Stimulated activated CD8-positive, alpha-beta memory T cell treated with anti-CD3 and anti-CD28 coated beads, Interleukin-12 subunit alpha, Interleukin-12 subunit beta, amount 100 ng/mL, for 1 hour (primary cell): ENCODE measurements around the gene PRKCA.
"Not testable (repeated sequence)": the region's sequence is repeated elsewhere in the genome, so short reads cannot be mapped to it uniquely, and the experiment has no call there.

Source experiments
- DNase-seq: peaks from one replicate; pipeline ENCODE4 v3.0.0-alpha.2; 2020; ENCODE audit warnings: low read depth

Gene PRKCA

DNA sequence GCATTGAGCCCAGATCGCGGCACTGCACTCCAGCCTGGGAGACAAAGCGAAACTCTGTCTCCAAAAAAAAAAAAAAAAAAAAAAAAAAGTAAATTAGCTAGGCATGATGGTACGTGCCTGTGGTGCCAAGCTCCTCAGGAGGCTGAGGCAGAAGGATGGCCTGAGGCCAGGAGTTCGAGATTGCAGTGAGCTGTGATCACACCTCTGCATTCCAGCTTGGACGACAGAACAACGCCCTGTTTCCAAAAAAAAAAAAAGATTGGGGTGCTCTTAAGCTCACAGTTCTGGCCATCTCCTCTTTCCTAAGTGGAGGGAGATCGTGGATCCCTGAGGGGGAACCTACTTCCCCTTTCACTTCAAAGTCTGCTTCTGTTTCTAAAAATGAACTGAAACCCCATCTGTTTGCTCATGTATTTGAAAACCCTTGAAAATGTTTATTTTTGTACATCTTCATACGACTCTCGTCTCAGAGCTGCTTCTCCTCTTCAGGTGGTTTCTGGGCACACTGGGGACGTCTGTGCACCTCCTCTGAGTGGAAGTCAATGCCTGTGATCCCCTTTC lies 138.8 kb downstream of the PRKCA start:
- no peak for DNase-seq

- DNase-seq, result no peak
These were observed 140.8 kb downstream of the PRKCA start for GRCh38 chr17:66443166-66443565.

GRCh38 chr17:66443606-66444005 lies 141.2 kb downstream of the PRKCA start:
- no peak for DNase-seq

GRCh38 chr17:66444031-66444430 lies 141.6 kb downstream of the PRKCA start:
- no peak for DNase-seq

- DNase-seq, result no peak
These were observed 142.8 kb downstream of the PRKCA start for GRCh38 chr17:66445229-66445628.

DNA sequence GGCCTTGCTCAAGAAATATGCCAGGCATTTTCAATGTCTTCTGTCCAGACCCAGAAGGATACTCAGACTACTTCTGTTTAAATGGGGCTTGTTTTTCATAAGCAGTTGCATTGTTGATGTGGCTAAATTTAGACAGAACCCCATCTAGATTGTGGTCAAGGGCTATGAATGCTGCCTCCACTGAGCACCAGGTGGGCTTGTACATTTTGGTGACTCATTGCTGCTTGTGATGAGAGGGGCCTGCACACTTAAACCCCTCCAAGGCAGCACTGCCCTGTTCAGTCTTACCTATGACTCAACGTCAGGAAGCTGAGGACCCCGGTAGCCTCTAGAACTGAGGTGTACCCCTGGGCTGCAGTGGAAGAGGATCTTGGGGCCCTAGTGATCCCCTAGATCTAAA lies 144.0 kb downstream of the PRKCA start:
- no peak for DNase-seq

DNA sequence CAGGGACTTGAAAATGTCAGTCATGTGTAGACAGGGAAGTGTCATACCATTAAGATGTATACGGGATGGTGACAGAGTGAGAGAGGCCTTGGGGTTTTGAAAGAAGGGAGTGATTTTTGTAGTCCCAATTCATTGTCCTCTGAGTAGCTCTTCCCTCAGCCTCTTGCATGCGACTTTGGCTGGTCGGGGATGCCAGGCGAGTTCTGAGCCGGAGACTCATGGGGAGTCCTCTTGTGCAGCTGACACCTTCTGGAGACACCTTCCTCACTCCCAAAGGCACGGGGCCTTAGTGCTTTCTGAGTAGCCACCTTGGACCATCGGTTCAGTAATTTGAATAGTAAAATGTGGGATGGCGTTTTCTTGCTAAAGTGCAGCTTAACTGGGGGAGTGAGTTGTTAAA lies 144.7 kb downstream of the PRKCA start:
- DNase-seq, result no peak

DNA sequence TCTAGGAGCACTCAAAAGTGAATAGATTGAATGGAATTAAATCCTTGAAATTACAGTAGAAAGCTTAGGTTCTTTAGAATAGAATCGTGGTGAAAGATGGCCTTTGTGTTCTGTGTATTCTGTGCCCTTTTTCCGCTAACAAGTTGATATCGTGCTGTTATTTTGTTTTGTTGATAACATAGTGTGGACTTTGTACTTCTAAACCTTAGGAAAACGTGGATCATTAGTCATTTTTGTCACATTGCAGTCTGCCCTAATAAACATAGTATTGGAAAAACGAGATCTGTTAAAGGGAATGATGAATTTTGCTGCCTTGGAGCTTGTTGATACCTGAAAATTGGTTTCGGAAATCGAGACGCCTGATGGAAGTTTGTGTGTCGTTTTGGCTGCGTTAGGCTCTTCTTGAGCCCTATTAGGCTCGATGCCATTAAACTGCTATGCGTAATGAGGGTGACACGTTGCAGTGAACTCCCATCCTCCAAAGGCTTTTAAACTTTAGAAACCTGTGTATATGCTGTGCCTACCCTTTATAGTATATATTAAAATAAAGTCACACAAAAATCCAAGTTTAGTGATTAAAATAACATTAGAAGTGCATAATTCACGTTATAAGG lies 145.7 kb downstream of the PRKCA start:
- no peak for DNase-seq

- no peak for DNase-seq
These were observed 147.1 kb downstream of the PRKCA start for GRCh38 chr17:66449418-66449977.

DNA sequence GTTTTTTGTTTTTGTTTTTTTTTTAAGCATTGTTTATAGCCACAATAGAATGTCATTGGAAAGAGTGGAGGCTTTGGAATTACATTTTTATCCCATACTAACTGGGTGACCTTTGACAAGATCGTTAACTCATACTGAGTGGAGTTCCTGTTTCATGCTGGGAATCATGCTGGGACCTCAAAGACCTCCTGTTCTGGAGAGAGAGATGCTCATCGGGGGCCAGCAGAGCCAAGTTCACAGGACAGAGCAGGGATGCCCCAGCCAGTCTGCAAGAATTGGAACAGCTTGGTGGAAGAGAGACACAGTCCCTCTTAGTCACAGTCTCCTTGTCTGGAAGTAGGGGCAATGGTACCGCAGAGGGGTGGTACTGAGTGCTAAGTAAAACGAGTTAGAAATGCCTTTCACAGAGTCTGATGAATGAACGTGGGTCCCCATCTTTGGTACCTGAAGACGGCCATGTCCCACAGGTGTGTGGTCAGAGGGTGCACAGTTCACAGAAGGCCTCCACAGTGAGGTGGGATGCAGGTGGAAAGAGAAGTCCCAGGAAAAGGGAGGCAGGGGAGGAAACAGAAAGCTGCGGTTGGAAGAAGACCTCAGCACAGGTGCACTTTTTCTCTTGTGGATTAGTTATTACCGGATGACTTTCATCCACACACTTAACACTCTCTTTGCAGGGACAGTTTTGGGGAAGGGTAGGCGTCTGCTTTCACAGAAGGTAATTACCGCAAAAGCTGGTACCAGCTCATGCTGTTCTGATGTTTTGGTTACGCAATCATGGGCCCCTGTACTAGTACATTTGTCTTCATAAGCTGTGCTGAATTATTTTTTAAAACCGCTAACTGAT lies 147.8 kb downstream of the PRKCA start:
- DNase-seq, result no peak

DNA sequence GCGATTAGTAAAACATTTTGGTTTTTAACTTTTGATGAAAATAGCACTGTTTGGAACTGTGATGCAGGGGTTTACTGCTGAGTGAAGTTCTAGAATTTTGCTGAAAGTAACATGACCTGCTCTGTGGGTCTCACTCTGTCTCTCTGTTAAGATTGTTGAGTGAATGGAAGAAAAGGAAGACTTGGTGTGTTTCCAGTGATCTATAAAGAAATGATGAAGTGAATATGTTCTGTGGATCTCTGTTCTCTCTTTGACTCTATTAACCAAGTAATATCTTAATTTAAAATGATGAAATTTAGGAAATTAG lies 148.4 kb downstream of the PRKCA start:
- DNase-seq, result no peak

- no peak for DNase-seq
These were observed 149.1 kb downstream of the PRKCA start for GRCh38 chr17:66451188-66452149.

DNA sequence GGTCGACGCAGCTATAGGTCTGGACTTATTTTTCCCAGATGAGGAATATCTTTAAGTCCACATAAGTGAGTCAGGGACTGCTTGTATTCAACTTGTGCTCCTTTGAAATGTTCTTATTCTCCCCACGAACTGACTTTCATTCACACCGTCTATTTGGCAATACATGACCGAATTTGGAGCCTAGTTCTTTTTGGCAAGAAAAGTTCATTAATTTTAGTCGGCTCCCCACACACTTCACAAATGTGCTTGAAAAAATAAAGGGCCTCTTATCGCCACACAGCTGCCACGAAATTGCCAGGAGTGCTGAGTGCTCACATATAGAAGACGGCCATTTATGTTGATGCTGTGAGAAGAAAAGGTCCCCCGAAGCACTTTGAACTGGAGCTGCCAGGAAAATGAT lies 152.6 kb downstream of the PRKCA start:
- no peak for DNase-seq

- not testable (repeated sequence) for DNase-seq
These were observed 155.1 kb downstream of the PRKCA start for GRCh38 chr17:66457499-66457898.

- no peak for DNase-seq
These were observed 156.4 kb downstream of the PRKCA start for GRCh38 chr17:66458782-66459181.

GRCh38 chr17:66459811-66460270 lies 157.4 kb downstream of the PRKCA start:
- no peak for DNase-seq

DNA sequence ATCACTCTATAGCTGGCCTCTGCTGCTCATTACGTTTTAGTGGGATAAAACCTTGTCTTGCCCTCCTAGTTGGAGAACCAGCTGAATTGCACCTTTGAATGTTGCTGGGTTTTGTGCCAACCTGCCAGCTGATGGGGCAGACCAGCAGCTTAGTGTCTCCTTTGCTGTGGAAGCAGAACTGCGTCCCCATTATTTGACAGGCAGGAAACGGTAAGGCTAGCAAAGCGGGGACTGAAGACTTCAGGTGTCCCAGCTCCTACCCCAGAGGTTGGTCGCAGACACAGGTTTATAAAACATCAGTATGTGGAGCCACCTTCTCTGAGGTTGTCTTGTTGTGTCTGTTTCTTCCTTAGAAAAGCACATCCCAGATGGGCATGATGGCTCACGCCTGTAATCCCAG lies 158.1 kb downstream of the PRKCA start:
- no peak for DNase-seq

DNA sequence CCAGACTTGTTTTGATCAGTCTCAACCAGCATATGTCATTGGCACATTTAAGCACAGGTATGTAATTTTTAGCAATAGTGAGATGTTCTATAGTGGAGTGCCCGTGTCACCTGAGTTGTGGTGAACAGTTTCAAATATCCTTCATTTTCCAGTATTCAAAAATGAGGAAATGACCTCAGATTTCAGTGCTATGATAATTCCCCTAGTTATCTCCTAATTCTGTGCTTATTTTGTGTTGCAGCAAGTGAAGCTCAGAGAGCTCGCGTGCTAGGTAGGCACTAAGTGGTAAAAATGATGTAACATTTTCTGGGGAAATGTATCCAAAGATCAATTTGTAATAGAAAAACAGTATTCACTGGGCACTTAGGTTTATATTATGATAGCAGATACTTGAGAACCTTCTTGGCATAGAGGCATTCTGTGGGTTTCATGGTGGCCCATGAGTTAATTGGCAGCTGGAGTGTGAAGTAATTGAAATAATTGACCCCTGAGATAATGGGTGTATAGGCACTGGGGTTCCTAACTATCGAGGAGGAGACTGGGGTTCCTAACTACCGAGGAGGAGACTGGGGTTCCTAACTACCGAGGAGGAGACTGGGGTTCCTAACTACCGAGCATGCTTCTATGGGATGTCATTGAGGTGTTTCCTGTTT lies 159.1 kb downstream of the PRKCA start:
- DNase-seq, result no peak

- no peak for DNase-seq
These were observed 159.6 kb downstream of the PRKCA start for GRCh38 chr17:66462010-66462409.

- no peak for DNase-seq
These were observed 162.5 kb downstream of the PRKCA start for GRCh38 chr17:66464921-66465320.

DNA sequence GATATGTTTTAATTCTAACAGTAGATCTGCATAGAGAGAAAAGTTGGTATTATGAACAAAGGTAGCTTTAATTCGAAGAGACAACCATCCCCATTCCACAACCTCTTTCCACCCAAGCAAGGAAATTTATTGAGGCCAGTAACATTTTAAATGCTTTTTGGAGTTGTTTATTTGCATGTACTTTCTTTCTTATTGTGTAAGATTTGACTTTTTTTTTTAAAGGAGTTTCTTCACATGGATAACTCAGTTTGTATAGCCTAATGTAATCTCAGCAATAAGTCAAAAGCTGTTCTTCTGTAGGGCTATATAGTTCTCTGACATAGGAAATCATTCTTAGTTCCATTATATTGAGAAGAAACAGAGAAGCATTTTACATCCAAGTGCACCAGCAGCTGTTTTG lies 163.3 kb downstream of the PRKCA start:
- no peak for DNase-seq
